ENCODE results near the gene NPR3.

Gene NPR3

GRCh38 chr5:32736842-32737241 lies 25.7 kb downstream of the NPR3 start:
- no peaks in the 10 kb centered on the region for H3K36me3 ChIP-seq (ENCODE audit: insufficient read depth, low read length)
- H3K79me2 ChIP-seq (ENCODE audit: insufficient read depth, low read length), result no peaks in the 10 kb centered on the region
- H2AFZ ChIP-seq (ENCODE audit: low read length), result no peak overlapping the region
- no peaks in the 10 kb centered on the region for H3K27me3 ChIP-seq (ENCODE audit: insufficient read depth, low read length)
- no peak for TF ChIP-seq EZH2 (IDR thresholded peaks at IDR 0.05; ENCODE audit: borderline replicate concordance, low read length)
- TF ChIP-seq CTCF (IDR thresholded peaks at IDR 0.05; ENCODE audit: low read length), result no peak
- no peak overlapping the region for H3K4me3 ChIP-seq (ENCODE audit: low read depth, low read length, poor library complexity, severe bottlenecking)
- no peak overlapping the region for H3K9ac ChIP-seq (ENCODE audit: low read length)
- no peaks in the 10 kb centered on the region for H3F3A ChIP-seq (ENCODE audit: insufficient read depth, low read length)
- H3K4me1 ChIP-seq (ENCODE audit: insufficient read depth, low read length, severe bottlenecking), result no peaks in the 10 kb centered on the region
- H3K4me2 ChIP-seq (ENCODE audit: low read length), result no peak overlapping the region
- H4K20me1 ChIP-seq (ENCODE audit: insufficient read depth, low read length), result no peaks in the 10 kb centered on the region
- no peak overlapping the region for H3K27ac ChIP-seq (ENCODE audit: low read depth, low read length, poor library complexity, severe bottlenecking)
- no peaks in the 10 kb centered on the region for H3K9me2 ChIP-seq (ENCODE audit: low read depth, low read length)
- no peaks in the 10 kb centered on the region for H3K9me3 ChIP-seq (ENCODE audit: low read length)

- H3K4me1 ChIP-seq (ENCODE audit: insufficient read depth, low read length, severe bottlenecking), result no peaks in the 10 kb centered on the region
- H3K9me3 ChIP-seq (ENCODE audit: low read length), result no peaks in the 10 kb centered on the region
- no peak overlapping the region for H3K9ac ChIP-seq (ENCODE audit: low read length)
- no peaks in the 10 kb centered on the region for H3K79me2 ChIP-seq (ENCODE audit: insufficient read depth, low read length)
- H3K27me3 ChIP-seq (ENCODE audit: insufficient read depth, low read length), result no peaks in the 10 kb centered on the region
- H4K20me1 ChIP-seq (ENCODE audit: insufficient read depth, low read length), result no peaks in the 10 kb centered on the region
- H3K4me2 ChIP-seq (ENCODE audit: low read length), result no peak overlapping the region
- no peaks in the 10 kb centered on the region for H3F3A ChIP-seq (ENCODE audit: insufficient read depth, low read length)
- no peaks in the 10 kb centered on the region for H3K36me3 ChIP-seq (ENCODE audit: insufficient read depth, low read length)
- no peak overlapping the region for H2AFZ ChIP-seq (ENCODE audit: low read length)
- no peak overlapping the region for H3K27ac ChIP-seq (ENCODE audit: low read depth, low read length, poor library complexity, severe bottlenecking)
- no peak overlapping the region for H3K4me3 ChIP-seq (ENCODE audit: low read depth, low read length, poor library complexity, severe bottlenecking)
- TF ChIP-seq CTCF (IDR thresholded peaks at IDR 0.05; ENCODE audit: low read length) (no peak), EZH2 (IDR thresholded peaks at IDR 0.05; ENCODE audit: borderline replicate concordance, low read length) (no peak)
- no peaks in the 10 kb centered on the region for H3K9me2 ChIP-seq (ENCODE audit: low read depth, low read length)
Observed at GRCh38 chr5:32740651-32741050, 29.5 kb downstream of the NPR3 start.

GRCh38 chr5:32745317-32745716 lies 34.2 kb downstream of the NPR3 start:
- Histone ChIP-seq H3K27me3 (ENCODE audit: insufficient read depth, low read length) (no peaks in the 10 kb centered on the region), H3K4me3 (ENCODE audit: low read depth, low read length, poor library complexity, severe bottlenecking) (no peak overlapping the region), H4K20me1 (ENCODE audit: insufficient read depth, low read length) (no peaks in the 10 kb centered on the region), H3K4me2 (ENCODE audit: low read length) (no peak overlapping the region), H3K9me2 (ENCODE audit: low read depth, low read length) (no peaks in the 10 kb centered on the region), H3K9ac (ENCODE audit: low read length) (no peak overlapping the region), H3K9me3 (ENCODE audit: low read length) (no peaks in the 10 kb centered on the region), H3K36me3 (ENCODE audit: insufficient read depth, low read length) (no peaks in the 10 kb centered on the region), H3K4me1 (ENCODE audit: insufficient read depth, low read length, severe bottlenecking) (no peaks in the 10 kb centered on the region), H3K79me2 (ENCODE audit: insufficient read depth, low read length) (no peaks in the 10 kb centered on the region), H3K27ac (ENCODE audit: low read depth, low read length, poor library complexity, severe bottlenecking) (no peak overlapping the region), H3F3A (ENCODE audit: insufficient read depth, low read length) (no peaks in the 10 kb centered on the region), H2AFZ (ENCODE audit: low read length) (no peak overlapping the region)
- no peak for TF ChIP-seq EZH2 (IDR thresholded peaks at IDR 0.05; ENCODE audit: borderline replicate concordance, low read length)
- TF ChIP-seq CTCF (IDR thresholded peaks at IDR 0.05; ENCODE audit: low read length), result no peak

Measured in OCI-LY1 (cell line).